Right lobe of liver (tissue), 4 donors: ENCODE results near the gene BMP5.

ENCODE experiments used
- POLR2A ChIP-seq: fragments of 450-650 bp; IDR thresholded peaks from one replicate; pipeline ENCODE4 v1.6.1; 2017; ENCODE audit warnings: antibody characterized with exemption, mild to moderate bottlenecking
- TF ChIP-seq, protein P1 (sequence below), 4 donors: fragments of 200-600 bp in 3 of 4; fragments of 450-650 bp in 1 of 4; IDR thresholded peaks; one replicate each; pipeline versions ENCODE4 v1.5.1 to v1.8.0; 2016 to 2022; ENCODE audit warnings: antibody characterized with exemption in 4 of 4, mild to moderate bottlenecking in 2 of 4
- donor health status: DM: no; HTN: no; CAD: no.
- donor health status: DM: no; HTN: no; CAD: no.
- donor health status: DM: no; HTN: yes; CAD: no.

GRCh38 chr6:55917751-55918415 lies 42.5 kb upstream of the BMP5 start:
- TF ChIP-seq, protein P1, sequence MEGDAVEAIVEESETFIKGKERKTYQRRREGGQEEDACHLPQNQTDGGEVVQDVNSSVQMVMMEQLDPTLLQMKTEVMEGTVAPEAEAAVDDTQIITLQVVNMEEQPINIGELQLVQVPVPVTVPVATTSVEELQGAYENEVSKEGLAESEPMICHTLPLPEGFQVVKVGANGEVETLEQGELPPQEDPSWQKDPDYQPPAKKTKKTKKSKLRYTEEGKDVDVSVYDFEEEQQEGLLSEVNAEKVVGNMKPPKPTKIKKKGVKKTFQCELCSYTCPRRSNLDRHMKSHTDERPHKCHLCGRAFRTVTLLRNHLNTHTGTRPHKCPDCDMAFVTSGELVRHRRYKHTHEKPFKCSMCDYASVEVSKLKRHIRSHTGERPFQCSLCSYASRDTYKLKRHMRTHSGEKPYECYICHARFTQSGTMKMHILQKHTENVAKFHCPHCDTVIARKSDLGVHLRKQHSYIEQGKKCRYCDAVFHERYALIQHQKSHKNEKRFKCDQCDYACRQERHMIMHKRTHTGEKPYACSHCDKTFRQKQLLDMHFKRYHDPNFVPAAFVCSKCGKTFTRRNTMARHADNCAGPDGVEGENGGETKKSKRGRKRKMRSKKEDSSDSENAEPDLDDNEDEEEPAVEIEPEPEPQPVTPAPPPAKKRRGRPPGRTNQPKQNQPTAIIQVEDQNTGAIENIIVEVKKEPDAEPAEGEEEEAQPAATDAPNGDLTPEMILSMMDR (IDR thresholded peaks at IDR 0.05): no peak
- TF ChIP-seq POLR2A: no peak
